CD14-positive monocyte (primary cell): ENCODE data around the gene OSCP1. TPM values are rescaled to one million over a fixed set of nuclear protein-coding genes. Genes with fewer than 3 reads are reported as not detected.

ENCODE experiments used
- DNase-seq, 3 donors: peaks; one replicate each; pipeline ENCODE4 v3.0.0-alpha.2; 2011 to 2022
- H2AFZ ChIP-seq: 2 replicates; pipeline ENCODE4 v1.6.0; 2012; ENCODE audit warnings: mild to moderate bottlenecking, low read depth, low read length, inconsistent platforms; ENCODE audit not compliant: insufficient read depth, poor library complexity, severe bottlenecking
- H3K27ac ChIP-seq, 2 donors: 1 replicate in 1 of 2; 2 replicates in 1 of 2; pipeline ENCODE4 v1.5.1; 2012 to 2013; ENCODE audit warnings: low read length in 2 of 2, control low read depth in 1 of 2, inconsistent platforms in 1 of 2, low read depth in 1 of 2, mild to moderate bottlenecking in 1 of 2
- H3K27me3 ChIP-seq, 2 donors: one replicate each; pipeline versions ENCODE4 v1.6.0 to v1.6.1; 2011 to 2013; ENCODE audit warnings: low read length in 2 of 2; ENCODE audit not compliant: control insufficient read depth in 2 of 2, insufficient read depth in 2 of 2
- H3K36me3 ChIP-seq, 2 donors: replicated peaks in 1 of 2; 1 replicate in 1 of 2; 2 replicates in 1 of 2; pipeline versions ENCODE4 v1.5.1 to v1.6.1; 2012 to 2013; ENCODE audit warnings: low read length in 2 of 2, control low read depth in 1 of 2, inconsistent platforms in 1 of 2, mild to moderate bottlenecking in 1 of 2; ENCODE audit not compliant: insufficient read depth in 2 of 2, control insufficient read depth in 1 of 2
- H3K4me1 ChIP-seq, 2 donors: 1 replicate in 1 of 2; 2 replicates in 1 of 2; pipeline versions ENCODE4 v1.5.1 to v1.6.1; 2012 to 2013; ENCODE audit warnings: low read length in 2 of 2, control low read depth in 1 of 2, inconsistent platforms in 1 of 2, mild to moderate bottlenecking in 1 of 2, moderate library complexity in 1 of 2; ENCODE audit not compliant: insufficient read depth in 2 of 2, control insufficient read depth in 1 of 2
- H3K4me2 ChIP-seq: replicated peaks from 2 replicates; pipeline ENCODE3; 2012; ENCODE audit warnings: low read length, moderate library complexity, mild to moderate bottlenecking; ENCODE audit not compliant: poor library complexity, severe bottlenecking; ENCODE audit errors: extremely low read depth
- H3K4me3 ChIP-seq, 3 experiments: fragments of 200-600 bp in 1 of 3; sonication (generic) in 1 of 3; replicated peaks in 1 of 3; 1 replicate in 2 of 3; 2 replicates in 1 of 3; pipeline ENCODE4 v1.5.1; 2011 to 2013; ENCODE audit warnings: low read length in 3 of 3, mild to moderate bottlenecking in 3 of 3, control low read depth in 2 of 3, low read depth in 2 of 3, inconsistent platforms in 1 of 3, moderate library complexity in 1 of 3
- H3K79me2 ChIP-seq: 2 replicates; pipeline ENCODE4 v1.6.0; 2012; ENCODE audit warnings: mild to moderate bottlenecking, control low read depth, inconsistent platforms, low read length, moderate library complexity; ENCODE audit not compliant: insufficient read depth
- H3K9ac ChIP-seq: 2 replicates; pipeline ENCODE4 v1.6.0; 2017; ENCODE audit warnings: low read length, mild to moderate bottlenecking; ENCODE audit not compliant: insufficient read depth, poor library complexity, severe bottlenecking
- H3K9me3 ChIP-seq, 2 donors: replicated peaks in 1 of 2; 1 replicate in 1 of 2; 2 replicates in 1 of 2; pipeline versions ENCODE4 v1.5.1 to v1.6.1; 2012 to 2013; ENCODE audit warnings: low read length in 2 of 2, control low read depth in 1 of 2; ENCODE audit not compliant: control insufficient read depth in 1 of 2, insufficient read depth in 1 of 2
- H4K20me1 ChIP-seq: 2 replicates; pipeline ENCODE4 v1.6.0; 2012; ENCODE audit warnings: mild to moderate bottlenecking, low read length, control low read depth, moderate library complexity; ENCODE audit not compliant: insufficient read depth
- H3K27ac Mint-ChIP-seq, 7 donors: one replicate each; pipeline ENCODE4 v1.8.0; 2020; ENCODE audit warnings: mild to moderate bottlenecking in 7 of 7, mixed read lengths in 7 of 7, moderate library complexity in 6 of 7, inconsistent platforms in 2 of 7
- H3K27me3 Mint-ChIP-seq, 3 donors: one replicate each; pipeline ENCODE4 v1.8.0; 2021 to 2022; ENCODE audit warnings: low read depth in 3 of 3, mild to moderate bottlenecking in 3 of 3, mixed read lengths in 3 of 3, moderate library complexity in 3 of 3, inconsistent platforms in 1 of 3
- H3K36me3 Mint-ChIP-seq, 2 donors: one replicate each; pipeline ENCODE4 v1.8.0; 2020; ENCODE audit warnings: mixed read lengths in 2 of 2, inconsistent platforms in 1 of 2, mild to moderate bottlenecking in 1 of 2
- H3K4me1 Mint-ChIP-seq: one replicate; pipeline ENCODE4 v1.8.0; 2020; ENCODE audit warnings: mild to moderate bottlenecking, mixed read lengths
- H3K4me3 Mint-ChIP-seq, 2 donors: one replicate each; pipeline ENCODE4 v1.8.0; 2020; ENCODE audit warnings: mild to moderate bottlenecking in 2 of 2, mixed read lengths in 2 of 2, moderate library complexity in 1 of 2
- H3K9me3 Mint-ChIP-seq, 7 donors: one replicate each; pipeline ENCODE4 v1.8.0; 2020 to 2022; ENCODE audit warnings: mixed read lengths in 7 of 7, mild to moderate bottlenecking in 6 of 7, moderate library complexity in 6 of 7, inconsistent platforms in 2 of 7
- WGBS: methylation state at CpG from one replicate; pipeline ENCODE4 v1.1.5; 2013; ENCODE audit warnings: missing lambda C conversion rate; ENCODE audit not compliant: insufficient coverage; 5-methylcytosine and 5-hydroxymethylcytosine counted together
- intact Hi-C, 2 donors: fragments of 100-400 bp; cut with micrococcal nuclease; formaldehyde crosslinking; loops; one replicate each; pipeline versions ENCODE4 v1.15.0 to v1.15.1; 2023
- polyA plus RNA-seq, 3 donors: library from polyadenylated mRNA; depleted of rRNA in 1 of 3; unstranded in 2 of 3; stranded (reverse) in 1 of 3; fragments of 300-500 nt in 2 of 3; fragments of >200 nt in 1 of 3; fragmentation: Illumina TruSeq in 2 of 3; gene quantifications; 1 replicate in 2 of 3; 2 replicates in 1 of 3; pipeline ENCODE4 v1.2.3, GENCODE V29; 2012 to 2021
- TF ChIP-seq, protein P1 (sequence below): fragments of 200-600 bp; IDR thresholded peaks from one replicate; pipeline ENCODE4 v1.8.0; 2022; ENCODE audit warnings: antibody characterized with exemption, mild to moderate bottlenecking

The OSCP1 gene
- polyA plus RNA-seq, 3 donors: 0.12 to 0.82 TPM; not detected in 1

DNA sequence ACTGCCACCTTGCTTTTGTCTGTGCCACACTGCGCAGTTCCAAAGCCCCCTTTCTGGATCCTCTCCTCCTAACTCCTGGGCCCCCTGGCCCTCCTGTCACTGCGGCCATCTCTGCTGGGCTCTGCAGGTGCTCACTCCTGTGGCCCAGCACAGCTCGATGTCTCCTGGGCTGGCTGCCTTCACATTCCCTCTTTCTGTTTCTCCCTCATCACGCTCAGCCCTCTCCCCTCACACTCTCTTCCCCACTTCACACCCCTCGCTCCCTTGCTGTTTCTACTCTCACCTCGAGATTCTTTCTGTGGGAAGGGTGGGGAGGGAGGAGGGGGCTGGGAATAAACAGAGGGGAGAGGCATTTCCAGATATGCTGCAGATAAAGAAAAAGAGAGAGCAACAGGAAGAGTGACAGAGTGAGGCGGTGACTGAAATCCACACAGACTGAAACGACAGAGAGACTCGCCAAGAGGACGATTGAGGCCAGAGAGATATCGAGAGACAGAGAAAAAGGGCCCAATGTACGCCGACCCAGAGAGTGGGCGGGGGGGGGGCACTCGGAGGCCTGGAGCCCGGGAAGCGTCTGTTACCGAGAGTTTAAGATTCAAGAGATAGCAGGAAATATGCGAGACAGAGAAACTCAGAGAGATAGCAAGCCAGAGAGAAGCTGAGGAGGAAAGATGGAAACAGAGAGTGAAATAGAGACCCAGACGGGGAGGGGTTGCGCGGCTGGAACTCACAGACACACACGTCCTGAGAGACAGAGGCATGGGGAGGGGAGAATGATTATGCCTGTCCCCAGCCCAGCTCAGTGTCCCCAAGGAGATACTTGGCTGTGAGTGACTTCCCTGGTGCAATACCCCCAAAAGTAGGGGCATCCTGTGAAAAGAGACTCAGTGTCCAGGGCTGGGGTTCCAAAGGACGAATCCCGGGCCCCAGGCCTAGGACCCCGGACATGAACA lies 31.8 kb upstream of the OSCP1 start:
- TF ChIP-seq, protein P1, sequence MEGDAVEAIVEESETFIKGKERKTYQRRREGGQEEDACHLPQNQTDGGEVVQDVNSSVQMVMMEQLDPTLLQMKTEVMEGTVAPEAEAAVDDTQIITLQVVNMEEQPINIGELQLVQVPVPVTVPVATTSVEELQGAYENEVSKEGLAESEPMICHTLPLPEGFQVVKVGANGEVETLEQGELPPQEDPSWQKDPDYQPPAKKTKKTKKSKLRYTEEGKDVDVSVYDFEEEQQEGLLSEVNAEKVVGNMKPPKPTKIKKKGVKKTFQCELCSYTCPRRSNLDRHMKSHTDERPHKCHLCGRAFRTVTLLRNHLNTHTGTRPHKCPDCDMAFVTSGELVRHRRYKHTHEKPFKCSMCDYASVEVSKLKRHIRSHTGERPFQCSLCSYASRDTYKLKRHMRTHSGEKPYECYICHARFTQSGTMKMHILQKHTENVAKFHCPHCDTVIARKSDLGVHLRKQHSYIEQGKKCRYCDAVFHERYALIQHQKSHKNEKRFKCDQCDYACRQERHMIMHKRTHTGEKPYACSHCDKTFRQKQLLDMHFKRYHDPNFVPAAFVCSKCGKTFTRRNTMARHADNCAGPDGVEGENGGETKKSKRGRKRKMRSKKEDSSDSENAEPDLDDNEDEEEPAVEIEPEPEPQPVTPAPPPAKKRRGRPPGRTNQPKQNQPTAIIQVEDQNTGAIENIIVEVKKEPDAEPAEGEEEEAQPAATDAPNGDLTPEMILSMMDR: no peak
- H3K4me1 ChIP-seq: peaks cover 73 to 85% of the 10 kb centered on the region in 2 donors
- H2AFZ ChIP-seq: peak overlapping the region; percentile 90
- H3K4me3 ChIP-seq: peak overlapping the region; percentile 64 to 98 (median 82)
- intact Hi-C loops: no loop called here
- peak overlapping the region; percentile 92 to 98 for H3K27ac ChIP-seq
- Mint-ChIP-seq H3K4me1 (peaks cover 81% of the 10 kb centered on the region), H3K9me3 (peaks cover 0 to 2% (median 0%) of the 10 kb centered on the region in 7 donors), H3K27ac (peak overlapping the region; percentile 91 to 97 (median 96)), H3K27me3 (peaks cover 0 to 3% (median 0%) of the 10 kb centered on the region in 3 donors), H3K4me3 (peak overlapping the region; percentile 98 to 100), H3K36me3 (peaks cover 38 to 54% of the 10 kb centered on the region in 2 donors)
- H3K4me2 ChIP-seq: peak overlapping the region; percentile 89
- no peak for DNase-seq
- H3K9me3 ChIP-seq: no peaks in the 10 kb centered on the region
- 4% methylated on average over 20 of the region's 26 CpGs for WGBS
- H3K27me3 ChIP-seq: no peaks in the 10 kb centered on the region
- peak overlapping the region; percentile 92 for H3K9ac ChIP-seq
- peaks cover 39% of the 10 kb centered on the region for H4K20me1 ChIP-seq
- H3K36me3 ChIP-seq: peaks cover 33 to 42% of the 10 kb centered on the region in 2 donors
- peaks cover 50% of the 10 kb centered on the region for H3K79me2 ChIP-seq

DNA sequence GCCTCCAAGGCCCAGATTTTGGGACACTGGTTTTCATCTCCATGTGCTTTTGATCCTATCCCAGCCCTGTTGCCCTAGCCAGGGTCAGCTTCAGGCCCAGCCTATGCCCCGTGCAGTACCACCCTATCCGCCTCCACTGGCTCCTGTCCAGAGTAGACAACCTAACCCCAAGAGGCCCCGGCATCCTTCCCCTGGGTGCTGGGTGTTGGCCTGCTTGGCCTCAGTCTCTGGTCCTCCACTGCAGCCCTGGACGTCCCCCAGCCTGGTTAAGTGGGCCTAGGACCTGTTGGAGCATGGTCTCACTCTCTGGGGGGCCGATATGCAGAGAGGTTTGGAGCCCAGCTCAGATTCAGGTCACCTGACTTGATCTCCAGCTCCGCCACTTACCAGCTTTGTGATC lies 30.8 kb upstream of the OSCP1 start:
- Histone ChIP-seq H3K4me3 (peak overlapping the region; percentile 64 to 98 (median 82)), H3K27ac (peak overlapping the region; percentile 92 to 98), H2AFZ (no peak overlapping the region), H3K9me3 (no peaks in the 10 kb centered on the region), H4K20me1 (peaks cover 48% of the 10 kb centered on the region), H3K36me3 (peaks cover 42 to 51% of the 10 kb centered on the region in 2 donors), H3K79me2 (peaks cover 55% of the 10 kb centered on the region), H3K4me1 (peaks cover 63 to 75% of the 10 kb centered on the region in 2 donors), H3K27me3 (no peaks in the 10 kb centered on the region), H3K9ac (peak overlapping the region; percentile 92), H3K4me2 (peak overlapping the region; percentile 89)
- peaks cover 0 to 2% (median 0%) of the 10 kb centered on the region in 7 donors for H3K9me3 Mint-ChIP-seq
- TF ChIP-seq, protein P1: no peak
- peak overlapping the region; percentile 98 to 100 for H3K4me3 Mint-ChIP-seq
- no peak for DNase-seq
- H3K27ac Mint-ChIP-seq: peak overlapping the region in 6 of 7 donors; percentile 91 to 97 (median 94)
- peaks cover 0 to 3% (median 0%) of the 10 kb centered on the region in 3 donors for H3K27me3 Mint-ChIP-seq
- H3K4me1 Mint-ChIP-seq: peaks cover 71% of the 10 kb centered on the region
- H3K36me3 Mint-ChIP-seq: peaks cover 47 to 63% of the 10 kb centered on the region in 2 donors
- 20% methylated on average over 1 of the region's 6 CpGs for WGBS
- intact Hi-C loops: no loop called here
